ENCODE measurements around the gene NHEJ1.

The NHEJ1 gene

DNA sequence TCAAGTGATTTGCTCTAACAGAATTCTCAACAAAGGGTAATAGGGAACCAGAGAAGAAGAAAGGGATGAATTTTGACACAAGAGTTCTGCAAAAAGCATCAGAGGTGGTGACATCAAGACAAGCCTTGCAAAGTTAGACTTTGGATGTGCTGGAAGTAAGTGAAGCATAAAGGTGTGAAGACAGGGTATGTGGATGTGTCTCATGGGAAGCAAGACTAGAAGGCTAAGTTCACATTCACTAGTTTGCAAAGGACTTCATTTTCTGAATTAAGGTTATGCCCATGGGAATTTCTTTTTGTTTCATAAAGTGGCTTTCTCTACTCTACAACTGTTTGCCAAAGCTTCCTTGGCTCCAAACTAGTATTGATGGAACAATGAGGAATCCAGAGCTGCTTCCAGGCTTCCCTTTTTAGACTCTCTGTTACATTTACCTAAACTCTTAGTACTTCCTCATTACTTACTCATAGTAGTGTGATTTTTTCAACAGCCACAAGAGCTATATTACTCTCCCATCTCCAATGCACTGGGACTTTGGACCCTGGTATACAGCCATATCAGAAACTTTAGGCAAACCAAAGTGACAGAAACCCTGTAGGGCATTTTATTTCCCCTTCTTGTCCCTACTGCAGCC, 78.8 kb downstream of the NHEJ1 start:
- no peaks in the 10 kb centered on the region for H3K4me1 ChIP-seq (ENCODE audit: control insufficient read depth in 1 of 2, insufficient read depth in 2 of 2, low read length in 2 of 2)
- DNase-seq = no peak
- no peak overlapping the region for H3K4me3 ChIP-seq (ENCODE audit: low read depth, low read length)
- no peak overlapping the region for H3K18ac ChIP-seq (ENCODE audit: low read length)
- H3K27me3 ChIP-seq (ENCODE audit: insufficient read depth, low read length) = no peaks in the 10 kb centered on the region
- no peak overlapping the region for H4K8ac ChIP-seq (ENCODE audit: low read depth, low read length)
- H3K14ac ChIP-seq (ENCODE audit: low read length) = no peak overlapping the region
- no peak overlapping the region for H4K12ac ChIP-seq (ENCODE audit: low read depth, low read length)
- no peak overlapping the region for H2BK12ac ChIP-seq (ENCODE audit: low read length)
- H3K4me2 ChIP-seq (ENCODE audit: low read length) = no peak overlapping the region
- H3K27ac ChIP-seq (ENCODE audit: low read depth, low read length) = no peak overlapping the region
- H3K79me2 ChIP-seq (ENCODE audit: control insufficient read depth, insufficient read depth, low read length, poor library complexity) = no peaks in the 10 kb centered on the region
- no peak overlapping the region for H2BK5ac ChIP-seq (ENCODE audit: low read depth, low read length, poor library complexity)
- H4K91ac ChIP-seq (ENCODE audit: low read depth, low read length) = no peak overlapping the region
- H3K9me3 ChIP-seq (ENCODE audit: insufficient read depth, low read depth, low read length) = no peaks in the 10 kb centered on the region
- no peak overlapping the region for H2BK120ac ChIP-seq (ENCODE audit: insufficient read depth, low read length, poor library complexity)
- H3K23ac ChIP-seq (ENCODE audit: low read length) = no peak overlapping the region
- H2AFZ ChIP-seq (ENCODE audit: insufficient read depth, low read length, poor library complexity) = no peak overlapping the region
- no peaks in the 10 kb centered on the region for H3K79me1 ChIP-seq (ENCODE audit: low read length)
- H3K36me3 ChIP-seq (ENCODE audit: control insufficient read depth in 1 of 2, insufficient read depth in 2 of 2, low read length in 2 of 2) = peaks cover 0 to under 1% of the 10 kb centered on the region in 2 experiments
- H3K4ac ChIP-seq (ENCODE audit: low read depth, low read length) = no peak overlapping the region
- no peak overlapping the region for H3K9ac ChIP-seq (ENCODE audit: low read length)
- no peak overlapping the region for H2AK5ac ChIP-seq (ENCODE audit: low read length)

- Histone ChIP-seq H3K4me2 (ENCODE audit: low read length) (no peak overlapping the region), H3K36me3 (ENCODE audit: control insufficient read depth in 1 of 2, insufficient read depth in 2 of 2, low read length in 2 of 2) (peaks cover 0 to 3% of the 10 kb centered on the region in 2 experiments), H4K8ac (ENCODE audit: low read depth, low read length) (no peak overlapping the region), H3K18ac (ENCODE audit: low read length) (no peak overlapping the region), H3K79me1 (ENCODE audit: low read length) (no peaks in the 10 kb centered on the region), H4K12ac (ENCODE audit: low read depth, low read length) (no peak overlapping the region), H2AFZ (ENCODE audit: insufficient read depth, low read length, poor library complexity) (no peak overlapping the region), H3K9me3 (ENCODE audit: insufficient read depth, low read depth, low read length) (no peaks in the 10 kb centered on the region), H4K91ac (ENCODE audit: low read depth, low read length) (no peak overlapping the region), H3K23ac (ENCODE audit: low read length) (no peak overlapping the region), H2BK5ac (ENCODE audit: low read depth, low read length, poor library complexity) (no peak overlapping the region), H3K27ac (ENCODE audit: low read depth, low read length) (no peak overlapping the region), H2BK12ac (ENCODE audit: low read length) (no peak overlapping the region), H3K4me1 (ENCODE audit: control insufficient read depth in 1 of 2, insufficient read depth in 2 of 2, low read length in 2 of 2) (no peaks in the 10 kb centered on the region), H3K4me3 (ENCODE audit: low read depth, low read length) (no peak overlapping the region), H3K27me3 (ENCODE audit: insufficient read depth, low read length) (no peaks in the 10 kb centered on the region), H3K4ac (ENCODE audit: low read depth, low read length) (no peak overlapping the region), H2AK5ac (ENCODE audit: low read length) (no peak overlapping the region), H3K14ac (ENCODE audit: low read length) (no peak overlapping the region), H3K9ac (ENCODE audit: low read length) (no peak overlapping the region), H3K79me2 (ENCODE audit: control insufficient read depth, insufficient read depth, low read length, poor library complexity) (no peaks in the 10 kb centered on the region), H2BK120ac (ENCODE audit: insufficient read depth, low read length, poor library complexity) (no peak overlapping the region)
- DNase-seq = no peak
- WGBS (ENCODE audit: extremely low coverage, insufficient coverage, insufficient read length) = no CpG with 5 or more reads among the region's 7 CpGs
Measured at GRCh38 chr2:219081096-219081495, 79.5 kb downstream of the NHEJ1 start.

GRCh38 chr2:219079417-219079816, 81.2 kb downstream of the NHEJ1 start:
- H3K9me3 ChIP-seq (ENCODE audit: insufficient read depth, low read depth, low read length) = no peaks in the 10 kb centered on the region
- no peak overlapping the region for H3K4ac ChIP-seq (ENCODE audit: low read depth, low read length)
- no peak overlapping the region for H2BK5ac ChIP-seq (ENCODE audit: low read depth, low read length, poor library complexity)
- H3K4me3 ChIP-seq (ENCODE audit: low read depth, low read length) = no peak overlapping the region
- no peaks in the 10 kb centered on the region for H3K79me2 ChIP-seq (ENCODE audit: control insufficient read depth, insufficient read depth, low read length, poor library complexity)
- no peak overlapping the region for H3K4me2 ChIP-seq (ENCODE audit: low read length)
- peaks cover 0 to 3% of the 10 kb centered on the region in 2 experiments for H3K36me3 ChIP-seq (ENCODE audit: control insufficient read depth in 1 of 2, insufficient read depth in 2 of 2, low read length in 2 of 2)
- no peaks in the 10 kb centered on the region for H3K79me1 ChIP-seq (ENCODE audit: low read length)
- H4K12ac ChIP-seq (ENCODE audit: low read depth, low read length) = no peak overlapping the region
- no peak overlapping the region for H2BK120ac ChIP-seq (ENCODE audit: insufficient read depth, low read length, poor library complexity)
- no peak overlapping the region for H2AK5ac ChIP-seq (ENCODE audit: low read length)
- no peak overlapping the region for H3K18ac ChIP-seq (ENCODE audit: low read length)
- no peak overlapping the region for H3K14ac ChIP-seq (ENCODE audit: low read length)
- H2AFZ ChIP-seq (ENCODE audit: insufficient read depth, low read length, poor library complexity) = no peak overlapping the region
- WGBS (ENCODE audit: extremely low coverage, insufficient coverage, insufficient read length) = no CpG with 5 or more reads among the region's 2 CpGs
- H3K23ac ChIP-seq (ENCODE audit: low read length) = no peak overlapping the region
- no peaks in the 10 kb centered on the region for H3K4me1 ChIP-seq (ENCODE audit: control insufficient read depth in 1 of 2, insufficient read depth in 2 of 2, low read length in 2 of 2)
- H3K9ac ChIP-seq (ENCODE audit: low read length) = no peak overlapping the region
- no peak overlapping the region for H3K27ac ChIP-seq (ENCODE audit: low read depth, low read length)
- H3K27me3 ChIP-seq (ENCODE audit: insufficient read depth, low read length) = no peaks in the 10 kb centered on the region
- H4K91ac ChIP-seq (ENCODE audit: low read depth, low read length) = no peak overlapping the region
- H4K8ac ChIP-seq (ENCODE audit: low read depth, low read length) = no peak overlapping the region
- H2BK12ac ChIP-seq (ENCODE audit: low read length) = no peak overlapping the region
- DNase-seq = no peak

GRCh38 chr2:219078951-219079350, 81.7 kb downstream of the NHEJ1 start:
- H2BK5ac ChIP-seq (ENCODE audit: low read depth, low read length, poor library complexity) = no peak overlapping the region
- peak overlapping the region; percentile 15 for H3K23ac ChIP-seq (ENCODE audit: low read length)
- H4K12ac ChIP-seq (ENCODE audit: low read depth, low read length) = no peak overlapping the region
- H4K91ac ChIP-seq (ENCODE audit: low read depth, low read length) = no peak overlapping the region
- H2AK5ac ChIP-seq (ENCODE audit: low read length) = no peak overlapping the region
- H3K4me2 ChIP-seq (ENCODE audit: low read length) = no peak overlapping the region
- no peak overlapping the region for H3K27ac ChIP-seq (ENCODE audit: low read depth, low read length)
- no peak for DNase-seq
- H3K36me3 ChIP-seq (ENCODE audit: control insufficient read depth in 1 of 2, insufficient read depth in 2 of 2, low read length in 2 of 2) = peaks cover 0 to 3% of the 10 kb centered on the region in 2 experiments
- H3K27me3 ChIP-seq (ENCODE audit: insufficient read depth, low read length) = no peaks in the 10 kb centered on the region
- H2BK12ac ChIP-seq (ENCODE audit: low read length) = no peak overlapping the region
- no CpG with 5 or more reads among the region's 4 CpGs for WGBS (ENCODE audit: extremely low coverage, insufficient coverage, insufficient read length)
- no peak overlapping the region for H2BK120ac ChIP-seq (ENCODE audit: insufficient read depth, low read length, poor library complexity)
- no peaks in the 10 kb centered on the region for H3K79me2 ChIP-seq (ENCODE audit: control insufficient read depth, insufficient read depth, low read length, poor library complexity)
- no peak overlapping the region for H2AFZ ChIP-seq (ENCODE audit: insufficient read depth, low read length, poor library complexity)
- no peak overlapping the region for H3K18ac ChIP-seq (ENCODE audit: low read length)
- H3K79me1 ChIP-seq (ENCODE audit: low read length) = no peaks in the 10 kb centered on the region
- no peaks in the 10 kb centered on the region for H3K4me1 ChIP-seq (ENCODE audit: control insufficient read depth in 1 of 2, insufficient read depth in 2 of 2, low read length in 2 of 2)
- no peak overlapping the region for H3K4me3 ChIP-seq (ENCODE audit: low read depth, low read length)
- no peak overlapping the region for H3K14ac ChIP-seq (ENCODE audit: low read length)
- no peaks in the 10 kb centered on the region for H3K9me3 ChIP-seq (ENCODE audit: insufficient read depth, low read depth, low read length)
- H3K4ac ChIP-seq (ENCODE audit: low read depth, low read length) = no peak overlapping the region
- no peak overlapping the region for H4K8ac ChIP-seq (ENCODE audit: low read depth, low read length)
- no peak overlapping the region for H3K9ac ChIP-seq (ENCODE audit: low read length)

Data from trophoblast cell (in vitro differentiated cells and primary cell).